ENCODE measurements around the gene TUT4.
A peak's percentile ranks its signal among the peaks of the same experiment; 100 is the strongest.

TUT4 gene

DNA sequence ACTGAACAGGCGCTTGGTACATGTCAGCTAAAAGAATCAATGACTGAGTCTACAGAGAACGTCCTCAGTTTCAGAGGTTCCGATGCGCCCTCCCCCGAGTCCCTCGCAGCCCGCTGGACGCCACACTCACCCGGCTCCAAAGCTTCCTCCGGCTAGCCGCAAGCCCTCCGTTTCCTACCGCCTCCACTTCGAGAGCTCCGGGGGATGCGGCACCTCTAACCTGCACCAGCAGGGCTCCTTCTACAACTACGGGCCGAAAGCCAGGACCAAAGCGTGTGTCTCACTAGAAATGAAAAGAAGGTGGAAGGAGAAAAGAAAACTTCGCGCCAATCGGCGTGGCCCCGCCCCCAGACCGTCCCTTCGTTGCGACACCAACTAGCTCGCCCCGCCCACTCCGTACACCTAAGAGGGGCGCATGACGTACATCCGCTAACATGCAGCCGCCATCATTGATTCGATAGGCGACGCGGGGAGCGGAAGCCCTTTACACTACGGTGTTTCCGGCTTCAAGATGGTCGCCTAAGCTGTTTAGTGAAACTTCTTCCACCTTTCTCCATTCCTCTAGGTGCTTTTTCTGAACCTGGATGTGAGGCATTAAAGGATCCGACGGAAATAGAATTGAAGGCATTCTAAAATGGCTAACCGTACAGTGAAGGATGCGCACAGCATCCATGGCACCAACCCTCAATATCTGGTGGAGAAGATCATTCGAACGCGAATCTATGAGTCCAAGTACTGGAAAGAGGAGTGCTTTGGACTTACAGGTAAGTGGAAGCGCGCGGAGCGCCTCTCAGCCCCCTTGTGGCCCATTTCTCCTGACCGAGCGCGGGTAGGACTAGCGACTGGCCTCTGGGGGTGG is 148.5 kb downstream of the TUT4 start, which contains the start of the genes ORC1 and PRPF38A:
ORC1 (minus strand) TSS at position 308 of the 859 bp plus-strand sequence. CDS start 2,200 bp downstream, outside the sequence.
PRPF38A (plus strand) TSS at position 487 of the 859 bp plus-strand sequence; CDS start at position 635, 148 bp downstream.
- DNase-seq (ENCODE audit: low read depth, low spot score): peak; percentile 95

DNA sequence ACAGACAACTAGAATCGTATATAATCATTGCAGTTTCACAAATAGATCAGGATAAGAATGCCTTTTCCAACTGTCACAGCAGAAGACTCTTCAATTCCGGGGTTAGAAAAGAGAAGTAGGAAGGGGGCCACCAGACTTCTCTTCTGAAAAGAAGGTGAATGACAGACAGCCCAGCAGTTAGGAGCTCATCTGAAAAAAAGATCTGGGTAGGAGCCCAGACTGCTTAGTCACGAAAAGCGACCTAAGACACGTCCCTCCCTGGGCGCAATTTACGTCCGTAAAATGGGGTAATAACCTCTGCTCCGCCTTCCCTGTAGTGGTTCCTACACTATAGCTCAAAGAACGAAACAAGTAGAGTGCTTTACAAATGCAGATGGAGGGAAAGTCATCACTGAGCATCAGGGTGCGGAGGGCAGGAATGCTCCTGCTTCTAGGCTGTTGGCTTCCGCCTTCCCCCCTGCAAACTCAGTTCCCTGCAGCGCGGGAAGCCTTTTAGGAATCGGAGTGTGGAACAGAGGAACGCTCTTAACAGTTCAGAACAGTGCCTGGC is 149.3 kb downstream of the TUT4 start:
- peak; percentile 15 for DNase-seq (ENCODE audit: low read depth, low spot score)

DNA sequence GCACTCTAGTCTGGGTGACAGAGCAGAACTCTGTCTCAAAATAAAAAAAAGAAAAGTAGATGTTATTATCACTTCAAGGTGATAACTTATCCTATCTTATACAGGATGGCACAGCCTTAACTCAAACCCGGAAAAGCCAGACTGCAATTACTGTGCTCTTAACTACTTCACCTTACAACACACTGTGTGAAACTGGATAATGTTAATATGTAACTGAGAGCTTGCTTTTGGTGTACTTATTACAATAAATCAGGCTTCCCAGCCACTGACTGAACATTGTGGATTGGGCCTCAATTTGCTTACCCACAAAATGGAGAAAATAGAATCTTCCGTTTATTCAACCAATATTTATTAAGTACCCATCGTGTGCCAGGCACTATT is 150.0 kb downstream of the TUT4 start:
- DNase-seq (ENCODE audit: low read depth, low spot score): no peak

DNA sequence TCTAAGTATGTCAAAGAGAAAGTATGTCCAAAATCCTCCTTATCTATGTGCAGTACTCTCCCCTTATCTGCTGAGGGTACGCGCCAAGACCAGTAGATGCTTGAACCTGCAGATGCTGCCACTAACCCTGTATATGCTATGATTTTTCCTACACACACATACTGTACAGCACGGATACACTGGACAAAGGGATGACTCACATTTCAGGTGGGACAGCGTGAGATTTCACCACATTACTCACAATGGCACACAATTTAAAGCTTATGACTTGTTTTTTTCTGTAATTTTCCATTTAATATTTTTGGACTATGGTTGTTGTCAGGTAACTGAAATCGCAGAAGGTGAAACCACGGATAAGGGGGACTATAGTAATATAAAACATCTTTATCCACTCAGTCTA is 152.8 kb downstream of the TUT4 start:
- no peak for DNase-seq (ENCODE audit: low read depth, low spot score)

DNA sequence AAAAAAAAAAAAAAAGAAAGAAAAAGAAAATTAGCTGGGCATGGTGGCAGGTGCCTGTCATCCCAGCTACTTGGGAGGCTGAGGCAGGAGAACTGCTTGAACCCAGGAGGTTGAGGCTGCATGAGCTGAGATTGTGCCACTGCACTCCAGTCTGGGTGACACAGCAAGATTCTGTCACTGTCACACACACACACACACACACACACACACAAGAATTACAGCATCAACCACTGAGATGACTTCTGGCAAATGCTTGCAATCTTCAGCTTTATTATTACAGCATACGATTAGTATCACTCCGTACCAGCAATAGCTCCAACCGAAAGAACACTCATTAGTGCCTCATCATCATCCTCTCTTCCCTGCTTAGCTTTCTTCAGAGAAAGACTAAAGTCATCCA is 153.3 kb downstream of the TUT4 start:
- no peak for DNase-seq (ENCODE audit: low read depth, low spot score)

DNA sequence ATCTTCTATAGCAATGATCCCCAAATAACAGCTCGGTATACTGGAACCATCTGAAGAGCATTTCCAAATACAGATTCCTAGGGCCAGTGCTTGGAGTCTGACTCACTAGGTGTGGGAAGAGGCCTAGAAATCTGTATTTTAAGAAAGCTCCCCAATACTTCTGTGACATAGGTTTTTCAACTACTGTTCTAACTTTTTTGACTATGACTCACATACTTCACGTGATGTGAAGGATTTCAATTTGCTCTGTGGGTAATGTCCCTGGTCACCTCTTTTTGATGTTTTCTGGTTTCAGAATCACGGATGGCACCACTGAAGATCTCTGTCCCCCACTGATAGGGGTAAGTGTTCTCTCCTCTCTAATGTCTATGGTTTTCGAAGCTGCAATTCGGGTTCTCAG is 159.7 kb downstream of the TUT4 start:
- DNase-seq (ENCODE audit: low read depth, low spot score): no peak

DNA sequence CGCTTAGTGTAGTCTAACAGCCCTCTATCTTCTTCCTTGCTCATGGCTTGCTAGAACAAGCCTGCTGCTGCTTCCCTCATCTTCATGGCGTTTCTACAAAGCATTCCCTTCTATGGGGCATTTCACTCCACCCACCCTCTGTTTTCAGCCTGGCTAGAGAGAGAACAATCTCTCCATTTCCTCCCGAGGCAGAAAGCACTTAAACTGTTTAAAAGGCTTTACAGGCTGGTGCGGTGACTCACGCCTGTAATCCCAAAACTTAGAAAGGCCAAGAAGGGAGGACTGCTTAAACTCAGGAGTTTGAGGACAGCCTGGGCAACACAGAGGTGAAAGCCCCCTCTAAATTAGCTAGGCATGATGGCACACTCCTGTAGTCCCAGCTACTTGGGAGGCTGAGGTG is 166.4 kb downstream of the TUT4 start:
- DNase-seq (ENCODE audit: low read depth, low spot score): no peak

DNA sequence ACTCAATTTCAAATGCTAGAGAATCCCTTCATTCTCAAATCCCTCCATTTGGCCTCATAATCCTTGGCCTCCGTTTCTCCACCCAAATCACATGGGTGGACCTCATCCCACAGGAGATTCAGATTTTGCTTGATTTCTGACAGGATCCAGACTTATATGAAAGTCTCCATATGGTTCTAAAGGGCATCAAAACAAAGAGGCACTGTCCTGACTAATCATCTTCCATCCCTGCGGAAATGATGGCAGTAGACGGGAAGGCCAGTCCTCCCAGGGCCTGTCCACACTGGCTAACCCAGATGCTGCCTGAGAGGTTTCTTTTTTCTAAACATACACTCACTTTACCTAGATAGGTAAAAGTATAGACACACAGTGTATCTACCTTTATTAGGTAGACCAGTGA is 167.5 kb downstream of the TUT4 start:
- no peak for DNase-seq (ENCODE audit: low read depth, low spot score)
